GM12873 (cell line): ENCODE results near the gene CDC45.

Experiments used
- TF ChIP-seq, protein P1 (sequence below): IDR thresholded peaks from 2 replicates; pipeline ENCODE4 v1.5.1; 2012; ENCODE audit warnings: low read depth, mild to moderate bottlenecking, moderate library complexity, low read length, control low read depth; ENCODE audit not compliant: insufficient read depth; ENCODE audit errors: missing control alignments

The CDC45 gene

DNA sequence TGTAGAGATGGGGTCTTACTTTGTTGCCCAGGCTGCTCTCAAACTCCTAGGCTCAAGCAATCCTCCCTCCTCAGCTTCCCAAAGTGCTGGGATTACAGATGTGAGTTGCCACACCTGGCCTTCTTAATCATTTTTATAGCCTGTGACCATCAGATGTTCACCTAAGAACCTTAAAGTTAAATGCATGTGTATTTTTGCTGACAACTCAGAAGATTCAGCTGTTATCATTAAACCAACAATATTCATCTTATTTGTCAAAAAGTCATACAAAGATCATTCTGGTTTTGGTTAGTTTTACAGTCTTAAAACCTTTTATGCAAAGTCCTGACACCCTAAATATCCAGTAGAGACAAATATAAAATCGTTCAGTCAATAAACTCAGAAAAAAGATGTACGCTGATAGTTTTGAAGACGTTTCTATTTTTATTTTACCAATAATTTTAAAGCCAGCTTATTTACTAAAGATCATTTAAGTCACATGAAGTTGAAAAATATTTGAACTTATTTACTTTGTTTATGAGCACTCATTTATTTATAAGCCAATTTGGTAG lies 22.3 kb downstream of the CDC45 start:
- TF ChIP-seq, protein P1, sequence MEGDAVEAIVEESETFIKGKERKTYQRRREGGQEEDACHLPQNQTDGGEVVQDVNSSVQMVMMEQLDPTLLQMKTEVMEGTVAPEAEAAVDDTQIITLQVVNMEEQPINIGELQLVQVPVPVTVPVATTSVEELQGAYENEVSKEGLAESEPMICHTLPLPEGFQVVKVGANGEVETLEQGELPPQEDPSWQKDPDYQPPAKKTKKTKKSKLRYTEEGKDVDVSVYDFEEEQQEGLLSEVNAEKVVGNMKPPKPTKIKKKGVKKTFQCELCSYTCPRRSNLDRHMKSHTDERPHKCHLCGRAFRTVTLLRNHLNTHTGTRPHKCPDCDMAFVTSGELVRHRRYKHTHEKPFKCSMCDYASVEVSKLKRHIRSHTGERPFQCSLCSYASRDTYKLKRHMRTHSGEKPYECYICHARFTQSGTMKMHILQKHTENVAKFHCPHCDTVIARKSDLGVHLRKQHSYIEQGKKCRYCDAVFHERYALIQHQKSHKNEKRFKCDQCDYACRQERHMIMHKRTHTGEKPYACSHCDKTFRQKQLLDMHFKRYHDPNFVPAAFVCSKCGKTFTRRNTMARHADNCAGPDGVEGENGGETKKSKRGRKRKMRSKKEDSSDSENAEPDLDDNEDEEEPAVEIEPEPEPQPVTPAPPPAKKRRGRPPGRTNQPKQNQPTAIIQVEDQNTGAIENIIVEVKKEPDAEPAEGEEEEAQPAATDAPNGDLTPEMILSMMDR = no peak

DNA sequence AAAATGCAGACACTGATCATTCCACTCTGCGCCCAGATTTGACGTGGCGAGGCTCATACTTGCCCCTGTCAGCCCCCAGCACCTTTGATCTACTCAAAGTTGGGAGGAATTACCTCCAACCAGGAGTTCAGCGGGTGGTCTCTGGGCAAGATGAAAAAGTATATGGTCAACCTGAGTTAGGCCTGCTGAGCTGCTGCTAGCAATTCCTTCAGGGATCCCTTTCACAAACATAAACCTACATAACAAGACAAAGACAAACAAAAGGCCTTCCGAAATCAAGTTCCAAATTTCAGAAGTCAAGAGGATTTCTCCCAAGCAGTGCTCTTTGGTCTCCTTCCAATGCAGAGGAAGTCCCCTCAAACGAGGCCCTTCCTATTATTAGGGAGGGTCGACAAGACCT lies 23.6 kb downstream of the CDC45 start:
- TF ChIP-seq, protein P1 = no peak

DNA sequence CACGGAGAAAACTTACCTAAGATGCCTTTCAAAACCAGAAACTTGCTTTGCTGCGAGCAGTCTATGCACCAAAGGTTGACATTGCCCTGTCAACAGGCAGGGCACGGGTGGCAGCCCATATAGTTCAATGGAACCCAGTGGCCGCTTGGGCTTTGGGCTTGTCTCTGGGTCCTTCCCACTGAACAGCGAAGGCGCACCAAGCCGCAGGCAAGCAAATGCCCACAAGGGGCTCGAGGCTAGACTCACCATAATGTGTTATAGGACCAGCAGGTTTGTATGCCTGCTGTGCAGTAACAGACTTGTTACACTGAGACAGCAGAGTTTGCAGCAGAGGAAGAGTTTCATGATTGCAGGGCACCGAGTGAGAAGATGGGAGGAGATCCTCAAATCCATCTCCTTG lies 24.1 kb downstream of the CDC45 start:
- TF ChIP-seq, protein P1 = no peak

DNA sequence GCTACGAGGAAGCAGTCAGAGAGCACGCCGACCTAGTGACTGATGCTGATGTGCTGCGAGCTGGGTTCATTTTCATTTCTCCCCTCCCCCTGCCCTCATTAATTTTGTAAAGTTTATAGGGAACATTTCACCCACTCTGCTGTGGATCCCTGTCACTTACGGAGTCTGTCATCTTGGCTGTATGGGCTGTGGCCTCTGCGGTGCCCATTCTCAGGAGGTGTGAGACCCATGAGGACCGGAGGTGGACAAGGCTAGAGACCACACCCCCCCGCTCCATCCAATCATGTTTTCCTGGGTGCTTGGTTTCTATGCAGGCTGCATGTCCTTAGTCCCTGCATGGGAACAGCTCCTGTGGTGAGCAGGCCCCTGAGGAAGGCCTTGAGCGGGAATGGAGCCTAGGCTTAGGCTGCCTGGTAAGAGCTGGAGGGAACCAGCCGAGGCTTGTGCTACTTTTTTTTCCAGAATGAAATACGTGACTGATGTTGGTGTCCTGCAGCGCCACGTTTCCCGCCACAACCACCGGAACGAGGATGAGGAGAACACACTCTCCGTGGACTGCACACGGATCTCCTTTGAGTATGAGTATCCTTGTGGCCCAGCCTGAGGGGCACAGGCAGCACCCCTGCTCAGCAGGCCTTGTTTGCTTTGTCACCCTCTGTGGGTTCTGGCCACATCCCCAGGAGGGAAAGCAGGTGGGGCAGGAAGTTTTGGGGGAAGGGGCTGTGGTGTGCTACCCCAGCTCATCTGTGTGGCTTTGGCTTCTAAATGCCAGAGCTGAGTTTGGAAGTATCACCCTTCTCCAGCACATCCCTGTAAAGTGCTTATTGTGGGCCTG lies 25.4 kb downstream of the CDC45 start:
- TF ChIP-seq, protein P1 = no peak

DNA sequence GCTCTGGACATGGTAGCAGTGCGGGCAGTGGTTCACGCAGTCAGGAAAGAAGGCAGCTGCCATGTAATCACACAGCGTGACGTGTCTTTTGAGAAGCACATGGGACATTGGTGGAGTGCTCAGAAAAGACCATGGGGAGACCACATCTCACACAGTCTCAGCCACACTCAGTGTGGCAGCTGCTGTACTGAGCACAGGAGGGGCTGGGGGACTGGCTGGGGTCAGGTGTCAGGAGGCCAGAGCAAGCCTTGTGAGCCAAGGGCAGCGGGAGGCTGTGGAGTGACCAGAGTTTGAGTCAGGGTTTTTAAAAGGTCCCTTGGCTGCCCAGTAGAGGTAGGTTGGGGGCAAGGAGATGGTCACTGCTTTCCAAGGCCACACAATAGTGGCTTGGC lies 26.0 kb downstream of the CDC45 start:
- TF ChIP-seq, protein P1 = no peak

DNA sequence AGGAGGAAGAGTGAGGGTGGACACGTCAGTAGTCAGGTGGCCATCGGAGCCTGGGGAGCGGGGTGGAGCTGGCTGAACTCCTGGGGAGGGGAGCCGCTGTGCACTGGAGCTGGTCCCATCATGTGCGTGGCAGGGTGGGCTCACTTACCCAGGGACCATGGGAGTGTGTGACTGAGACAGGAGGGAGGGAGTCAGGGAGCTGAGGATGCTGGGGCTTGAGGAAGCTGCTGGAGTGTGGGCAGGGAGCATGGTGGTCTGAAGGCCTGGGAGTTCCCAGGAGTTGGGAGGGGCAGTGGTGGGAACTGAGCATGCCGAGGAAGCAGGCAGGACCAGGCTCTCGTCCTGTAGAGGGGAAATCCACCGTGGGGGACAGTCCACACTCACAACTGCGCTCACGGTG lies 26.5 kb downstream of the CDC45 start:
- TF ChIP-seq, protein P1 = no peak

DNA sequence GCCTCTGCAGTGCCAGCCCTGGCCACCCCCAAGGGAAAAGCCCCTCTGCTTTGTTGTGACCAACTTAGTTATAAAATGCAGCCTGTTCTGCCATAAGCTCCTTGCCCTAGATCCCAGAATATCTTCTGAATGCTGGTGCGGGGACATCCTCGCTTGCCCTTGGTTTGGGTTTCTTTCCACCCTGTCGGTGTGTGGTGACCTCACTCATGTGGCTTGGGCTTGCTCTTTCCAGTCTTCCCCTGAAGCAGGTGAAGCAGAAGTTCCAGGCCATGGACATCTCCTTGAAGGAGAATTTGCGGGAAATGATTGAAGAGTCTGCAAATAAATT lies 27.8 kb downstream of the CDC45 start:
- TF ChIP-seq, protein P1 = no peak
